ENCODE results near the gene CATSPER2.
"Not testable (repeated sequence)": the region's sequence is repeated elsewhere in the genome, so short reads cannot be mapped to it uniquely, and the experiment has no call there.

The CATSPER2 gene

GRCh38 chr15:43593328-43594190 is 55.1 kb downstream of the CATSPER2 start, which contains the start of gene CKMT1B:
CKMT1B (plus strand) TSS chr15:43594027; CDS start chr15:43594219, 192 bp downstream.
- not testable (repeated sequence) for DNase-seq (ENCODE audit: low read depth)

GRCh38 chr15:43592841-43593240 is 55.8 kb downstream of the CATSPER2 start:
- not testable (repeated sequence) for DNase-seq (ENCODE audit: low read depth)

DNA sequence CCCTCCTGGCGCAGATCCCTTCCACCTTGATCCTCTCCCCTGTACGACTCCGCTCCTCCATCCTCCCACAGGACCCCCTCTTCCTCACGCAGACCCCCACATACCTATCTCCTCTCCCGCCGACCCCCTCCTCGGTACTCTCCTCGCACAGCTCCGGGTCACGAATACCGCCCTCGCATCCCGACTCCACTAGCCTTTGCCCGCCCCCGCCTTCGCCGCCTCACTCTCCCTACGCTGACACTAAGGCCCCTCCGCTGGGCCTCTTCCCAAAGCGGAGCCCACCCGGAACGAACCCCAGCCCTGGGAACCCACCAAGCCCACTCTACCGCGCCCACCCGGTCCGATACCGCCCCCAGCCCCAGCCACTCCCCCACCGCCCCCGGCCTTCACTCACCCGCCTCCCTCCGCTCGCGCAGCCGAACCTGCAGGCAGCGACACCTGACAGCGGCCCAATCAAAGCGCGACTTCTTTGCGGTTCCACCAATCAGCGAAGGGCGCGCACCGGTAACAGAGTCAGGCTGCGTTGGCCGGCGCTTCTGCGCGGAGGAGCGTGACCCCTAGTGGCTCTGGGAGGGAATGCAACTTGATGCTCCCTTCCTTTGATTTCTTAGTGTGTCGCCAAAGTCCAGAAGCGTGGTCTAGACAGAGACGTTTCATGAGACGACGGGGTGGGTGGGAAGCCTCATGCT is 58.7 kb downstream of the CATSPER2 start, which contains the start of gene PPIP5K1:
Gene PPIP5K1 (minus strand): TSS at position 431 of the 689 bp plus-strand sequence. CDS start 5,704 bp downstream, outside the sequence.
- not testable (repeated sequence) for DNase-seq (ENCODE audit: low read depth)

All from activated T-cell treated with anti-CD3 and anti-CD28 coated beads for 1 hour (primary cell).